Measurements from ENCODE around the gene AZIN2. TPM values are rescaled to one million over a fixed set of nuclear protein-coding genes. Genes with fewer than 3 reads are reported as not detected.

The AZIN2 gene
- 10 to 100 TPM in 1 of 2 donors, 1 to 10 TPM in 1; 8.9 to 23.6 TPM for total RNA-seq

GRCh38 chr1:33080885-33081553, at the start of gene AZIN2:
Gene AZIN2 (plus strand): TSS chr1:33081153. CDS start chr1:33082250, 1,097 bp downstream.

GRCh38 chr1:33036526-33037503, 44.1 kb upstream of the AZIN2 start, which contains the start of gene AK2:
Gene AK2 (minus strand): TSS chr1:33036883. CDS start chr1:33036828, 55 bp downstream.

Other genes starting within 250 kb of the AZIN2 start
- gene FNDC5, start 210.2 kb upstream of the AZIN2 start, total RNA-seq = under 1 TPM in 1 of 2 donors, not detected in 1; 0.34 TPM
- not detected for gene HPCA, start 194.7 kb upstream of the AZIN2 start, total RNA-seq
- gene TMEM54, start 179.8 kb upstream of the AZIN2 start, total RNA-seq = 10 to 100 TPM; 33.4 to 42.0 TPM
- 10 to 100 TPM; 50.9 to 52.6 TPM for gene RNF19B, start 116.3 kb upstream of the AZIN2 start, total RNA-seq
- gene AK2, start 44.3 kb upstream of the AZIN2 start, total RNA-seq = 100 to 1,000 TPM; 155 to 217 TPM
- 1 to 10 TPM; 8.9 to 9.3 TPM for gene TRIM62, start 100.9 kb downstream of the AZIN2 start, total RNA-seq
- 10 to 100 TPM; 13.7 to 15.8 TPM for gene ZNF362, start 175.3 kb downstream of the AZIN2 start, total RNA-seq
- gene A3GALT2, start 239.9 kb downstream of the AZIN2 start, total RNA-seq = not detected

All from melanocyte of skin (primary cell).